HG02840 (cell line): ENCODE measurements around the gene KLF13.

Experiments used
- ATAC-seq: cut with Tn5 transposase; IDR thresholded peaks from one replicate; pipeline ENCODE4 v1.9.1; 2021; ENCODE audit warnings: mild to moderate bottlenecking, moderate library complexity, moderate number of reproducible peaks; ENCODE audit not compliant: unreplicated experiment, low FRiP score

KLF13 gene

DNA sequence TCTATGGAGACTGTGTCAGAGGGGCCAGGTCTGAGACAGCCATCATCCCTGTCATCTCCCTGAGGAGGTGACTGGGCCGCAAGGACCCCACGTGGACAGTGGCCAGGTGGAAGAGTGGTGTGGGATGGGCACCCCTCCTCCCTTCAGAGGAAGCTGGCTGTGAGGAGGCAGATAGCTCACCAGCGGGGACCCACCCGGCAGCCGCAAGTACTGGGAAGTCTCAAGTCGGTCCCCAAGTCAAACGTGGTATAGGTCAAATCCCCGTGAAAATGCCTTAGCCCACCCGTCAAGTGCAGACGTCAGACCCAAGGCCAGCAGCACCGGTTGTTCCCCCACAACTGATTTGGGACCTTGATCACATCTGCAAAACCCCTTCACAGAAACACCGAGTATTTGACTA lies 12.3 kb upstream of the KLF13 start:
- ATAC-seq = no peak

DNA sequence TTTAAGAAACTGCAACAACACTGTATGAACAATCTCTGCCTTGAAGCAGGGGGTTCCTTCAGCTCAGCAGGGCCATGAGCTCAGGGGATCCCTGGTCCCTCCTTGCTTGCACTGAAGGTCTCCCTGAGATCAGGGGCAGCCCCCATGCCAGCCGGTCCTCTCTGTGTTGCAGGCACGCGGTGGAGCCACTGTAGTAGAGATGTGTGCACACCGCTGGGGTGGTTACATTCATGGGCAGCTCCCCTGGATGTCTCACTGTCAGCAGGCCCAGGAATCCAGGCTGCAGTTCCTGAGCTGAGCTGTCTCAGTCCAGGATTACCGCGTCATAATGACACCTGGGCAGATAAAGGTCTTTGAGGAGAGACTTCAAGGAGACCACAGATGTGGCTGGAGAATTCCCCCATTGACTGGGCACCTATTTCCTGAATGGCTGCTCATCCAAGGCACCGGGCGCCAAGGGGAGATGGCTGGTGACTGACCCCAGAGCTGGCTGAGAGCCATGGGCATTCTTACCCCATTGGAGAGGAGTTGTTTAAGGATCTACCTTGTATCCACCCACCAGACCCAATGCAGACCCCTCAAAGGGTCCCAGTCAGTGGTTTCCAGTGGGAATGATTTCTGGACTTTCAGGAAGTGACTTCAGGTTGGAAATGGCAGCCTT lies 10.4 kb upstream of the KLF13 start:
- ATAC-seq = no peak

DNA sequence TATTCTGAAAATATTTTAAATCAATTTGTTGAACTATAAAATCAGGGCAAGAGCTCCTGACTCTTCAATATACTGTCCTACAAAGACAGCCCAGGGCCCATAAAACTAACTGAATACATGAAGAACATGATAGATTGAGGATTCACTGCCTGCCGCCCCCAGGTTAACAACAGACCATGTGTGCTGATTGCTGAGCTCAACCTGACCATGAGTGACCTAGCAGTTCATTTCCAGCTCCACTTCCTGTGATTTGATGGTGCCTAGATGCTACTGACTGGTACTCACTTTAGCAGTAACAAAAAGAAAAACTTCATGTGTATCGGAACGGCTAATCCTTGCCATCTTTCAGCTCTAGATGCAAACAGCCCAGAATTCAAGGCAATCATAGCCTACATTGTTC lies 9.6 kb upstream of the KLF13 start:
- ATAC-seq = no peak

DNA sequence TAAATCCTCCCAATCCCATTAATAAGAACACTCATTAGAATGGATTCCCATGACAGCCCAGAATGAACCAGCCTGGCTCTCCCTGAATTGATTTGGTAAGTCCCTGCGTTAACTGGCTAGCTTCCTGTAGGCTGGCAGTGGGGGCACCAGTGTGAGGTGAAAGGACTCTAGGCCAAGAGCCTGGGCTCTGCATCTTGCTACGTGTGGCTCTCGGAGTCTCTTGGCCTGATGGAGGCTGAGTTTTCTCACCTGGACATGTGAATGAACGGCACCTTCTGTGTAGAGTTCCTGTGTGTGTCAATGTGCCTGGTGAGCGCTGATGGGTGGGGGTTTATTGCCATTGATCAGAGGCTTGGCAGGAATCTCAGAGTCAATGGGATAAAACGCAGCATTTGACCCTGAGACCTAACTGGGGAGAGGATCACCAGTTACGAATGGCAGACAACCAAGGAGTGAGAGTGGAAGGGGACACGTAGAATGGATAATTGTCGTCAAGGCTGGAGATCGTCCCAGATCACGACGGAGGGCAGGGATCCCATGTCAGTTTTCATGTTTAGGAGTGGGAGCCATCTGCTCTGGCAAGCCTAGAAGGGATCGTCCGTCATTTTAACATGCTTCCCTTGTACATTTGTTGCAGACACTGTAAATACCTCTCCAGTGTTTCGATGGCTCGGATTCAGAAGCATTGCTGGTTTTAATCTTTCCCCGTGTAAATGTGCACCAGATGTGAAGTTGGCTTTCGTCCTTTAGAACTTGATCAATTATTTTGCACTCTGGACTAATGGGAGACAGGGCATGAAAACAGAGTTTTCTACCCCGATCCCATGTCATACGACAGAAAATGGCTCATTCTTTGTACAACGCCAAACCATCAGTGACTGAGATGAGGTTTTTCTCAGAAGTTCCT lies 9.0 kb upstream of the KLF13 start:
- no peak for ATAC-seq

DNA sequence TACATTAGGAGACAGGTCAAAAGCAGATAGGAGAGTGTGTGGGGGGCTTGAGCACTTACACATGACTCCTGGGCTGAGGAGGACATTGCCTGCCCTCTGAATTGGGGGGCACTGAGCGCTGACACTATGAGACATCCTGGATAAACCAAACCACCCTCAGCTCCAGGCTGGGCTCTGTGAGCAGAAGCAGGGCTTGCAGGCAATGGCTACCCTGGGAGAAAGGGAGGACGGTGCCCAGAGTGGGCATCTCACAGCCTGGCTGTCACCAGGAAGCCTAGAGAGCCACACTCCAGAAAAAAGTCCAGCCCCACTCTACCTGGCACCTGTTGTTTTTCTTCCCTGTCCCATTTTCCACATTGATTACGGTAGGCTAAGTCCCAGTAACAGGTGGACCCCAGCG lies 8.2 kb upstream of the KLF13 start:
- no peak for ATAC-seq

DNA sequence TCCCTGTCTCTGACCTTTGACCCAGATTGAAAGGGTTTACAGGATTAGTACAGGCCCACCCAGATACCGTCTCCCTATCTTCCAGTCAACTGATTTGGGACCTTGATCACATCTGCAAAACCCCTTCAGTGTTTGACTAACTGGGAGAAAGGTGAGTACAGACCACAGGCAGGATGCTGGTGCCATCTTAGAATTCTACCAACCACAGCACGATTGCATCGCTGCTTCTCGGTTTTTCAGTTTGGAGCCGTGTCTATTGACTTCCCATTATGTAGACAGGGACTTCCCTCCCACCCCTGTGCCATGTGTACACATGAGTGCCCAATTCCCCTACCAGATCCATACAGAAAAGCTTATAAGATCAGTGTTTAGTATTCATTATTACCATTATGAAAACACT lies 6.6 kb upstream of the KLF13 start:
- ATAC-seq = no peak

DNA sequence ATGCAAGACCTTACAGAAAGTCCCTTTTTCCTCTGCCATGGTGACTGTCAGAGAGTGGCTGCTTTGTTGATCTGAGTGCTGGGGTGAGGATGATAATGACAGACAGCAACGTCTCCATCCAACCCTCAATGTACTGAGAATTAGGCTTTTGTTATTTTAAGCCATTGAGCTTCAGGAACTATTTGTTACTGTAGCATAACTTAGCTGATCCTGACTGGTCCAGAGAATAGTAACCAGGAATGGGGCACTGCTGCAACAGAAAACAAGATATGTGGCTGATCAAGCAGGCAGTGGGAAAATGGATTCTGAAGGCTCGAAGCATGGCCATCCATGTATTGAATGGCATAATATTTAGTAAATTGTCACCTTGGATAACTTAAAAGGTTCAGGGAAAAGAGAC lies 5.2 kb upstream of the KLF13 start:
- ATAC-seq = no peak

DNA sequence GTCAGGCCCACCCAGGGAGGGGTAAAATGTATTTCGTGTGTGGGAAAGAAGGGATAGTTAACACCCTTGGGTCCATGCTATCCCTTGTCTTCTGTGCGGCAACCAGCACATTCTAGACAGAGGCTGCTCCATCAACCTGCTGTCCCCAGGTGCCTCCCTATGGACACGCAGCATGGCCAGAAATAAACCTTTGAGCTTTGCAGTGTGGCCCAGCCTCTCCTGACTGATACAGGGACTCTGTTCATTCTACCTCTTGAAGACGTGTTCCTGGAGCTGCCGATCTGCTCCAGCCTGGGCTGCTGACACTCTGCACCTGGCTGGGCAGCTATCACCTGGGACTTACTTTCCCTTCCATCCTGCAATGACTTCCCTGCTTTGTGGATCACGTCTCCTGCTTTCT lies 4.1 kb upstream of the KLF13 start:
- ATAC-seq = no peak

DNA sequence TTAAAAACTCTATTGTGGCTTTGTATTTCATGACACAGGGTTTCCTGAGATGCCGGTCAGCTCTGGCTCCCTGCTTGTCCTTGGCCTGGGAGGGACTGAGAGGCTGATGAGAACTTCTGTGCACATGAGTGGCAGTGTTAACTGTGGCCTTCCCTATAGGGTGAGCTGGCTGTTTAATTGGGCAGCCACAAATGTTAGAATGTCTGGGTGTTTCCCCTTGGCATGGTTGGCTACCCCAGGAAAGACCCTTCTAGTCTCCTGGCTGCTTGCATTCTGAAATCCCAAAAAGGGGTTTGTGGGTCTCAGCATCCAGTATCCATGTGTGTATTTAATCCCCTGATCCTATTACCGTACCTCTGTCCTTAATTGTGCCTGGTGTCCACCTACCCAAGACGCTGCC lies 3.0 kb upstream of the KLF13 start:
- no peak for ATAC-seq

DNA sequence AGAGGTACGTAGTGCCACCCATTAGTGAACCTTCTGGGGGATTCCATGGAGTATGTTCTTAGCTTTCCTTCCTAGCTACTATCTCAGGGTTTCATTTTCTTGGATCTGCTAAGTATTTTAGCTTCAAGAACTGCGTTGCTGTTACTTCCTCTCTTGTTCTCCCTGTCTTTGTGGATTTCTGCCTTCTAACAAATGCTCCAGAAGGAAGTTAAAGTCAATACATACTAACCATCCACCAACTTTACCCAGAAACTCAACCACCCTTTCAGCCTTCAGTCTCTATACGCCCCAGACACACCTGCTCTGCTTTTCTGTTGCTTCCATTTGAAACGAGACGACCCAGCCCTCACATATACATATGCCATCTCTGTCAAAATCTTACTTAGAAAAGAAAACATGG lies 2.4 kb upstream of the KLF13 start:
- no peak for ATAC-seq

DNA sequence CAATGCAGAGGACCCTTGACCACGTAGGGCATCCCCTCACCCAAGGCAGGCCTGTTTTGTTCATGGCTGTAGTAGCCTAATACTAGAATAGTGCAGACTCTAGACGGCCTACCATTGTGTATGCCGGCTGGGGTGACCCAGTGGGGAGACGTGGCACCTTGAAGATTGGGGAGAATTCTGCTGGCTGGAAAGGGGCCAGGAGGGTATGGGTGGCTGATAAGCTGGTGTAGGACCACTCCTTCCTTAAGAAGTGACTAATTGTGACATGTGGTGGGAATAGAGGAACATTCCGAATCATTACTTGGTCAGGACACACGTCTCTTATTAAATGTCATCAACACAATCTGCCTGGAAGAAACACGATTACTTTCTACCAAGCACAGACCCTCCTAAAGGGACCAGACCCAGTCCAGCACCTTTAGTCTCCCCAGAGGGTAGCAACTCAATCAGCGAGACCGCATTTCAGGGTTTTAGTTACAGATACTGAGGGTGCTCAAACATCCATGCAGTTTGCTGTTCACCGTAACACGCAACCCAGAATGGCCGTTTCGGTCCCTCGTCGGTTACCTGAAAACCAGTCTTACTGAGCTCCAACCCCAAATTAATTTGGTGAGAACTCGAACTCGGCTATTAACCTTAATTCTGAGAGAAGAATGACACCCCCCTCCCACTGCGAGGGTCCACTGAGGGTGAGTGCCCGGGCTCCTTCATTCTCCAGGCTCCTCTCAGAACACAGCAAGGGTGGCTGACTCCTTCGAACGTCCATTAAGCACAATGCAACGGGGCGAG lies 1.6 kb upstream of the KLF13 start:
- ATAC-seq = no peak

DNA sequence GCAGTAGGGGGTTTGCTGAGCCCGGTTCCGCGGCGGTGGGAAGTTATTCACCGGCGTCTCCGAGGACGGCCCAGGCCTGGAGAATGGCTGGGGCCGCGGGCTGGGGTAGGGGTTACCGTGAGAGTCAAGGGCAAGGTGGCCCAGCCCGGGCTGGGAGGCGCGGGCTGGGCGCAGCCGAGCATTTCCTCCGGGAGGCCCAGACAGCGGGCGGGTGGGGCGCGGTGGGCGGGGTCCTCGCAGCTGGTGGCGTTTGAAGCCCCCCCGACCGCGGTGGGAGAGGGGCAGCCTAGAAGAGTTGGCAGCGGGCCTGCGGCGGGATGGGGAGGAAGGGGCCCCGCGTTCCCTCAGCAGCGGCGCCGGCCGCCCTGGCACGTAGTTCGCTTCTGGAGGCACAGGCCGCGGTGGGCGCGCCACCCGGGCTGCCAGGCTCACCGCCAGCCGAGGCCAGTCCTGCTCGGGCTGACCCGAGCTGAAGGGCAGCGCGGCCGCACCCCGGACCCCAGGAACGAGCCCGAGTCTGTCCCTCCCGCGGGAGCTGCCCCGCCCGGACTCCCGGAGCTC lies 960 bp upstream of the KLF13 start:
- ATAC-seq = no peak

DNA sequence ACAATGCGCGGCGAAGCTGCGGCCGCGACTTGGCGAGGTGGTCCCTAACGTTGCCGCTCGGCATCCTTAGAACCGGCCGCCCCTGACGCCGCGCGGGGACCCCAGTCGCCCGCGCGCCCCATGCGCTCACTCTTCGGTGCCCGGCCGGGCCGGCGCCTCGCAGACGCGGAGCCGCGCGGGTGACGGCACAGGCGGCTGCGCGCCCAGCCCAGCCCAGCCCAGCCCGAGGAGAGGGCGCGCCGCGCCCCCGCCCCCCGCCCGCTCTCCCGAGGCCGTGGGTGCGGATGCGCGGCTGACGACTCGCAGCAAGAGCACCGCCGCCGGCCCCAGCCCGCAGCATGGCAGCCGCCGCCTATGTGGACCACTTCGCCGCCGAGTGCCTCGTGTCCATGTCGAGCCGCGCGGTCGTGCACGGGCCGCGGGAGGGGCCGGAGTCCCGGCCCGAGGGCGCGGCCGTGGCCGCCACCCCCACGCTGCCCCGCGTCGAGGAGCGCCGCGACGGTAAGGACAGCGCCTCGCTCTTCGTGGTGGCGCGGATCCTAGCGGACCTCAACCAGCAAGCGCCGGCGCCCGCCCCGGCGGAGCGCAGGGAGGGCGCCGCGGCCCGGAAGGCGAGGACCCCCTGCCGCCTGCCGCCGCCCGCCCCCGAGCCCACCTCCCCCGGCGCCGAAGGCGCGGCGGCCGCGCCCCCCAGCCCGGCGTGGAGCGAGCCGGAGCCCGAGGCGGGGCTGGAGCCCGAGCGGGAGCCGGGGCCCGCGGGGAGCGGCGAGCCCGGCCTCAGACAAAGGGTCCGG lies 437 bp downstream of the KLF13 start:
- peak; percentile 14 for ATAC-seq

DNA sequence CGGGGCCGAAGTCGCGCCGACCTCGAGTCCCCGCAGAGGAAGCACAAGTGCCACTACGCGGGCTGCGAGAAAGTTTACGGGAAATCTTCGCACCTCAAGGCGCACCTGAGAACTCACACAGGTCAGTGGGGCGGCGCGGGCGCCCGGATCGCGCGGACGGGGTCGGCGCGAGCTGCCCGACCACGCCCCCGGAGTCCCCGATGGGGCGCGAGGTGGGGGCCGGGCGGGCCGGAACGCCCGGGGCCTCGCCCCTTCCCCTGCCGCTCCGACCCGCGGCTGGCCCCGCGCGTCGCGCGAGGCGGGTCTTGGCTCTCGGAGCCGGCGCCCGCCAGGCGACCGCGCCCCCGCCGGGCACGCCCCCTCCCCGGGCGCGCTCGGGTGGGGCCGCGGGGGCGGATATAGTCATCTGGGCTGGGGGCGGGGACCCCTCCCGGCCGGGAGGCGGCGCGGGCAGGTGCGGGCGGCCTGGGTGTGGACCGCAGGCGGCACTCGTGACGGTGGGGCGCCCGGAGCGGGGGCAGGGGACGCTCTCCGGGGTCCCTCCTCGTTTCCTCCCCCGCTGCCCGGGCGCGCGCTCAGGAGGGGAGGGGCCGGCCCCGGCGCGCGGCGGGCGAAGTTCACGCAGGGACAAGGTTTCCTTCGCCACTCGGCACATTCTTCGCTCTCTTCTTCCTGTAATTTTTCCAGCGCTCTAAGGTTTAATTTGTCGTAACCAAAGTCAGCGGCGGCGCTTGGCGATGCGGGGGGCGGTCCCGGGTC lies 1.2 kb downstream of the KLF13 start:
- no peak for ATAC-seq

DNA sequence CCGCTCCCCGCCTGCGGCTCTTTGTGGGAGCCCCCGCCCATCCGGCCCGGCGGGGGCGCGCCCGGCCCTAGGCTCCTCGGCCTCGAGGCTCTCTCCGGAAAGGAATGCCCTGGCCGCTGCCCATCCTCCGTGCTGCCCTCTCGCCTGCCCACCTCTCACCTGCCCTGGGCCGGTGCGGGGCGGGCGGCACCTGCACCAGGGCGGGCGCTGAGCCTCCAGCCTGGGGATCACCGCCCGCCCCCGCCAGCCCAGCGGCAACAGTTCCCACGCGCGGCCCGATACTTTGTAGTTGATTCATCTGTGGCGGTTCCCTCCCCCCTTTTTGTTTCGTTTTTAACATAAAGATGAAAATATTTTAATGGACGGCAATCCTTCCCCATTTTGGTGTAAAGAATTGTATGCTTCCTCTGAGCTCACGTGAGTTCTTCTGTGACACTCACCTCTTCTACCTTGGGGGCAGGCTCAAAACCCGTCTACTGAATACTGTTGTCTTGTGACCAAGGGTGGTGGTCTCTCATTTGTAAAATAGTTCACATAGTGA lies 1.9 kb downstream of the KLF13 start:
- no peak for ATAC-seq

DNA sequence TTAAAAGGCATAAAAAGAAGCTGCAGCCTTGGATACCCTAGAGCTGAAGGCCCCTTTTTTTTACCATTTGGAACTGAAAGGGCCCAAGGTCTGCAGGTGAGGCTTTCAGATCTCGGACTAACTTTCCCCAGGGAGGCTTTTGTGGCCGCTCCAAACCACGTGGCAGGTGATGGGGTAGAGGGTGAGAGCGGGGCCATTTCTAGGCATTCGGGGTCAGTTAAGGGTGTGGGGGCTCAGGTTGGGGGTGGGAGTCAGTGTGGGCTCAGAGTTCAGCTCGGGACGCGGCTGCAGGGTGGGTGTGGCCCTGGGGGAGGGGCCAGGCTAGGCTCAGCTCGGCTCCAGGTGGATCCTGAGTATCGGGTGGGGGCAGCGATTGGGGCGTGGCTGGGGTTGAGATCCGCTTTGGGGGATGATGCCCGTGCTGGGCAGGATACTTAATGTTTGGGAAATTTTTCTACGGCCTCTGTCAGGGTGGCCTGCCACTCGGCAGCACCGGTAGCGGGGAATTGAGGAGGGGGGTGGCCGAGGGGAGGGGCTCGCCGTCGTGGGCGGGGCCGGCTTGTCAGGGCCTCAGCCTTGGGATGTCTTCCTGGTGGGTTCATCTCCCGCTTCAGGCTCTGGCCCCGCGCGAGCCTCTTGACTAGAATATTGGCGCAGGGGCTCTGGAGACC lies 2.5 kb downstream of the KLF13 start:
- ATAC-seq = no peak

DNA sequence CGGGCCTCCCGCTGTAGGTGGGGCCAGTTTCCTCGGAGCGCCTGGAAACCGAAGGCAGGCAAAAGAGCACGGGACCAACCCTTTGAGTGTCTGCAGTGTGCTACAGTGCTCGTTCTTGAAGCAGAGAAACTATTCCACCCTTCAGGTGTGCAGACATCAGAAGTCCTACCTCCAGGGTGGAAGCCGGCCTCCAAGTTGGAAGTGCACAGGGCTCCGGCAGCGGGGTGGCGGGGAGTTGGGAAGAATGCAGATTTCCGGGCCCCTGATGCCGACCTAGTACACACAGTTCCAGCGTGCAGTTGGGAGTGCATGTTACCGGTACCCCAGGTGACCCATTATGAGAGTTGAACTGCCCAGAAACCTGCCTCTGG lies 3.0 kb downstream of the KLF13 start:
- no peak for ATAC-seq

DNA sequence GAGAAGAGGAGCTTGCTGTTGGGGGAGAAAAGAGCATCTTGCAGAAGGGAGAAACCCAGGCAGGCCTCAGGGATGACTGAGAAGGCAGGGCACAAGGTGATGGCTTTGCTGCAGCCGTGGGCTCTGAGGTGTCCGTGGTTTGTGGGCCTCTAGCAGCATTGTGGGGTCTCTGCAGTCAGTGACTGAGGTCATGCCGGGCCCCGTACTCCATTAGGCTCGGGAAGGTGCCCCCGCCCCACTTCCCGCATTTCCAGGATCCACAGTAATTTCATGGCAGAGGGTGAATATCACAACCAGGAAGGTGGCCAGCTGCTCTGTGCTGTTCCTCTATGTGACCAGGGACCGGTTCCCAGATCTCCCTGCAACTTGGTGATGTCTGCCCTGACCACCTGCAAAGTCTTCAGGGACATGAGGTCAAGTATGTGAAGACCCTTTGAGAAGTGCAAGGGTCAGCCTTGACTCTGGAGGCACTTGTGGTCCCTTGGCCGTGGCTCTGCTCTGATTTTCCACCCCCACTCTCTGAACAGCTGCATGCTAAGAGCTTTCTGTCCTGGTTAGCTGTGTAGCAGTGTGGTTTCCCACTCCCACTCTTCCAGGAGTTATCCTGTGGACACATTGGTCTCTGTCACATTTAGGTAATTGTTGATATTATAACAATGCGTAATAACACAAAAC lies 3.6 kb downstream of the KLF13 start:
- no peak for ATAC-seq
